GM12875 (cell line): ENCODE results near the gene RNF144A.

Experiments
- H3K4me3 ChIP-seq: one replicate; pipeline ENCODE4 v1.5.1; 2011; ENCODE audit warnings: low read depth, low read length, control low read depth
- CTCF ChIP-seq: IDR thresholded peaks from 2 replicates; pipeline ENCODE4 v1.5.1; 2011; ENCODE audit warnings: low read depth, mild to moderate bottlenecking, control low read depth, inconsistent platforms, low read length, moderate library complexity, borderline replicate concordance; ENCODE audit not compliant: insufficient read depth

The RNF144A gene

GRCh38 chr2:7068457-7068856 lies 151.2 kb downstream of the RNF144A start:
- no peak for TF ChIP-seq CTCF
- H3K4me3 ChIP-seq, result no peak overlapping the region

- no peak overlapping the region for H3K4me3 ChIP-seq
- TF ChIP-seq CTCF, result no peak
These were observed 153.3 kb downstream of the RNF144A start for GRCh38 chr2:7070483-7070882.

GRCh38 chr2:7071154-7071553 lies 153.9 kb downstream of the RNF144A start:
- TF ChIP-seq CTCF, result no peak
- H3K4me3 ChIP-seq, result no peak overlapping the region

- H3K4me3 ChIP-seq, result no peak overlapping the region
- no peak for TF ChIP-seq CTCF
These were observed 154.8 kb downstream of the RNF144A start for GRCh38 chr2:7071916-7072556.

GRCh38 chr2:7073901-7074300 lies 156.7 kb downstream of the RNF144A start:
- no peak overlapping the region for H3K4me3 ChIP-seq
- TF ChIP-seq CTCF, result no peak

- H3K4me3 ChIP-seq, result no peak overlapping the region
- no peak for TF ChIP-seq CTCF
These were observed 158.6 kb downstream of the RNF144A start for GRCh38 chr2:7075834-7076233.

- no peak for TF ChIP-seq CTCF
- H3K4me3 ChIP-seq, result no peak overlapping the region
These were observed 160.6 kb downstream of the RNF144A start for GRCh38 chr2:7077660-7078267.
